GM12872 (cell line): ENCODE data around the gene MEAF6.

Source experiments
- TF ChIP-seq, protein P1 (sequence below): IDR thresholded peaks from 3 replicates; pipeline ENCODE4 v1.5.1; 2011; ENCODE audit warnings: low read depth, mild to moderate bottlenecking, low read length, moderate library complexity; ENCODE audit not compliant: insufficient read depth

Gene MEAF6

DNA sequence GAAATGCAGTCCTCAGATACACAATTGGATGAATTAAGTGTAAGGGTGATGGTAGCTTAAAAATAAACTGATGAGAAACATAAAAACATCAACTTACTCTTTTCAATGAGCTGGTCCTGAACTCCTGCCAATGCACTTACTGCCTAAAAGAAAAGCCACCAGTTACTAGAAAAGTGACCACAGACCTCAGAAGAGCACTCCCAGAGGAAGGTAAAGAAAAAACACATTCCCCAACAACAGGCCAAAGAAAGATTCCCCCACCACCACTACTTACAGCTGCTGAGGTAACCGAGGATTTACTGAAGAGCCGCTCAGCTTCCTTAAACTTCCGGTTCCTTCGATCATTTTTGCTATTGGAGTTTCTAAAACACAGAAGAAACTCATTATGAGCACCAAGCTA is 5.4 kb downstream of the MEAF6 start:
- TF ChIP-seq, protein P1, sequence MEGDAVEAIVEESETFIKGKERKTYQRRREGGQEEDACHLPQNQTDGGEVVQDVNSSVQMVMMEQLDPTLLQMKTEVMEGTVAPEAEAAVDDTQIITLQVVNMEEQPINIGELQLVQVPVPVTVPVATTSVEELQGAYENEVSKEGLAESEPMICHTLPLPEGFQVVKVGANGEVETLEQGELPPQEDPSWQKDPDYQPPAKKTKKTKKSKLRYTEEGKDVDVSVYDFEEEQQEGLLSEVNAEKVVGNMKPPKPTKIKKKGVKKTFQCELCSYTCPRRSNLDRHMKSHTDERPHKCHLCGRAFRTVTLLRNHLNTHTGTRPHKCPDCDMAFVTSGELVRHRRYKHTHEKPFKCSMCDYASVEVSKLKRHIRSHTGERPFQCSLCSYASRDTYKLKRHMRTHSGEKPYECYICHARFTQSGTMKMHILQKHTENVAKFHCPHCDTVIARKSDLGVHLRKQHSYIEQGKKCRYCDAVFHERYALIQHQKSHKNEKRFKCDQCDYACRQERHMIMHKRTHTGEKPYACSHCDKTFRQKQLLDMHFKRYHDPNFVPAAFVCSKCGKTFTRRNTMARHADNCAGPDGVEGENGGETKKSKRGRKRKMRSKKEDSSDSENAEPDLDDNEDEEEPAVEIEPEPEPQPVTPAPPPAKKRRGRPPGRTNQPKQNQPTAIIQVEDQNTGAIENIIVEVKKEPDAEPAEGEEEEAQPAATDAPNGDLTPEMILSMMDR: peak; percentile 40; the same call in 2 of the 3 replicates

DNA sequence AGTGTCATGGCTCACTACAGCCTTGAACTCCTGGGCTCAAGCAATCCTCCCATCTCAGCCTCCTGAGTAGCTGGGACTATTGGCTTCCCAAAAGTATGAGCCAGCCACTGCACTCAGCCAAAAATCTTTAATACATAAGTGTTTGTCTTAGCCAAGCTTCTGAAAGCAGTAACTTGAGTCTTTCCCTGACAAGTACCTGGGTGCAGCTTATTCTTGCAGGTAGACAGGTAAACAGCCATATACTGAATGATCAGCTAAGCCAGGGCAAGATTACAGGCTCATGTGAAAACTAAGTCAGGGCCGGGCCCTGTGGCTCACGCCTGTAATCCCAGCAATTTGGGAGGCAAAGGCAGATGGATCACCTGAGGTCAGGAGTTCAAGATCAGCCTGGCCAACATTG is 7.8 kb downstream of the MEAF6 start:
- TF ChIP-seq, protein P1: no peak

DNA sequence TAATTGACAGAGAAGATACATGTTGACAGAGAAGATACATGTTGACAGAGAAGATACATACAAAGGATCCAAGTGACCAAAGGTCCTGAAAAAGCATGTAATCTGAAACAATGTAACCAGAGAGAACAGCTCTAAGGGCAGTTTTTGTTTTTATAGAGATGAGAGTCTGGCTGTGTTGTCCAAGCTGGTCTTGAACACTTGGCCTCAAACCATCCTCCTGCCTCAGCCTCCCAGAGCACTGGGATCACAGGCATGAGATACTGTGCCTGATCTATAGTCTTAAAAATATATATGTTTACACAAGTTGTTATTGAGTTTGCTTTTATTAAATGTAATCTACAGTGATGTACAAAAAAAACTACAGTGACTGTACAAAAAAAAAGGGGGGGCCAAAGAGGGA is 12.5 kb downstream of the MEAF6 start:
- TF ChIP-seq, protein P1: no peak

DNA sequence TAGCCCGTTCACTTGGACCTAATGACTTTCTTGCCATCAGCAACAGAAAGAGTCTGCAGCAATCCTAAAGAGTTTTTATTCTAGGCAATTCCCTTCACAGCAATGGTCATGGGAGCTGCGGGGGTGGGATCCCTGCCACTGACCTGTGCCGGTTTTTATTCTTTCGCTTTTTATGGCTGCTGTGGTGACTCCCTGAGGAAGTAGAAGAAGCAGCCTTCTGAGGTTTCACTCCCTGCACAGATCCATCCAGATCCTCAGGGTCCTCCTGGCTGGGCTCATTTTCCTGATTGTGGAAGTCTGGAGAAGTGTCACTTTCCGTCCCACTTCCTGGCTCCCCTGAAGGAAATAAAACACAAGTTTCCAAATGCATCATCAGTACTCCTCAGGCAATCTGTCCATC is 12.9 kb downstream of the MEAF6 start:
- TF ChIP-seq, protein P1: no peak

DNA sequence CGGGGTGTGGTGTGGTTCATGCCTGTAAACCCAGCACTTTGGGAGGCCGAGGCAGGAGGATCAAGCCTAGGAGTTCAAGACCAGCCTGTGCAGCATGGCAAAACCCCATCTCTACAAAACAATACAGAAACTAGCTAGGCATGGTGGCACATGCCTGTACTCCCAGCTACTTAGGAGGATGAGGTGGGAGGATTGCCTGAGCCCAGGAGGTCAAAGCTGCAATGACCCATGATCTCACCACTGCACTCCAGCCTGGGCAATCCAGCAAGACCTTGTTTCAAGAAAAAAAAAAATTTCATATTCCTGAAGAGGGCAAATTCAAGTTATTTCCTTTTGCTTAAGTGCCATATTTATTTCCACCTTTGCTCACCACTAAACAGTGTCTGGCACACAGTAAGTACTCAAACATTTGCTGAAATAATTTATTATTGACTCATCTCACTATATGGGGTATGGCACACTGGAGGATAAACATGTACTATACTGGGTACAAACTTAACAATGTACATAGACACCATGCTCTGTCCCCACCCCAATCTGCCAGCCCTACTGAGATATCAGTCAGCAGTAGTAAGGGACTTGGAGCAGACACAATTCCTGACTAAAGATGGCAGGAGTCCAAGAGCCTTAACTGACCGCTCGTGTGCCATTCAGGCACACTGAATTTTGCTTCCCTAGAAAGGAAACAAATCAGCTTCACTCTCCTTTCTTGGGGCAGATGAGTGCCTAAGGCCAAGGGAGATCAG is 15.5 kb downstream of the MEAF6 start:
- TF ChIP-seq, protein P1: no peak

DNA sequence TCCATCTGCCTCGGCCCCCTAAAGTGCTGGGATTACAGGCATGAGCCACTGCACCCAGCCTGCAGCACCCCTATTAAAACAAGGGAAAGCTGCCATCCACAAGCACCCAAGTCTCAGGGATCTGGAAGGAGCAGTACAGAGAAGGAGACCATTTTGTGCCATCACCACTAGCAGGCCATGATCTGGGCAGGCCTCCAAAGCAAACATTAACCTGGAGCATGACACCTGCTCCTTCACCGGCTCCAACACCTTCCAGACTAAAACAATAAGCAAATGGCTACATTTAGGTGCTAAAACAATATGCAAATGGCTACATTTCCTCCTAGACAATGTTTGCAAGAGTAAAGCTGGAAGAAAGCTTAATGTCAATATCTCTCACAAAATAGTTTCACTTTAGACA is 16.7 kb downstream of the MEAF6 start:
- TF ChIP-seq, protein P1: no peak

DNA sequence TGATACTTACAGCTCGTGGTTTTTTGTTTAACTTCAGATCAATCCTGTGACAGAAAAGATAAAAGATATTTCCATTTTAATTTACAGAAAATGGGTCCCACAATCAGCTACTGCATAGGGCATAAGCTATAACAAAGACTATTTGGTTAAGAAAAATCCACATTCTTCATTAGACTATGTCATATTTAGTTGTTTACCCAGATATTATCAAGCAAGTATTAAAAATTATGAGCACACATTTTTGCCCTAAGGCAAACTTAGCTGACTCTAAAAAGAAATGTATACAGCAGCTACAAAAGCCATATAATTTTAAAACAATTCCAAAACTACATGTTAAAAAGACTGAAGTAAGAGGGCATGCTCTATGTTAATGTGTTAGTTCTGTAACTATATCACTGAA is 18.7 kb downstream of the MEAF6 start:
- TF ChIP-seq, protein P1: no peak
